ENCODE measurements around the gene ZBTB16. TPM values are rescaled to one million over a fixed set of nuclear protein-coding genes. Genes with fewer than 3 reads are reported as not detected.

ZBTB16 gene
- total and polyA plus RNA-seq, 8 donors: 3.4 to 55.6 (median 9.5) TPM

GRCh38 chr11:114080219-114080618 lies 20.7 kb downstream of the ZBTB16 start:
- Histone ChIP-seq H3K27ac (peak overlapping the region; percentile 68 to 79), H3K27me3 (no peaks in the 10 kb centered on the region), H3K9me3 (no peaks in the 10 kb centered on the region), H3K36me3 (peaks cover 0 to 16% of the 10 kb centered on the region in 2 donors), H3K4me1 (peaks cover 69 to 99% of the 10 kb centered on the region in 2 donors), H3K4me3 (no peak overlapping the region)
- intact Hi-C loops (cut with DNase I): no loop called here
- no peak for DNase-seq
- TF ChIP-seq CTCF (IDR thresholded peaks at IDR 0.05): no peak
- ATAC-seq: peak; percentile 69

- intact Hi-C loops (cut with DNase I): no loop called here
- ATAC-seq (peak; percentile 13), DNase-seq (no peak)
- H3K4me3 ChIP-seq: peak overlapping the region in 1 of 2 donors; percentile 0
- no peak for TF ChIP-seq CTCF (IDR thresholded peaks at IDR 0.05)
- no peaks in the 10 kb centered on the region for H3K9me3 ChIP-seq
- peak overlapping the region in 1 of 2 donors; percentile 79 for H3K27ac ChIP-seq
- H3K4me1 ChIP-seq: peaks cover 73 to 99% of the 10 kb centered on the region in 2 donors
- peaks cover 0 to 16% of the 10 kb centered on the region in 2 donors for H3K36me3 ChIP-seq
- H3K27me3 ChIP-seq: no peaks in the 10 kb centered on the region
These were observed 21.3 kb downstream of the ZBTB16 start for GRCh38 chr11:114080769-114081168.

GRCh38 chr11:114081641-114082414 lies 22.3 kb downstream of the ZBTB16 start:
- peak; percentile 5 for ATAC-seq

GRCh38 chr11:114082415-114082748 lies 22.9 kb downstream of the ZBTB16 start:
- DNase-seq (no peak), ATAC-seq (no peak)
- Histone ChIP-seq H3K36me3 (peaks cover 0 to 8% of the 10 kb centered on the region in 2 donors), H3K9me3 (no peaks in the 10 kb centered on the region), H3K4me3 (no peak overlapping the region), H3K27ac (peak overlapping the region in 1 of 2 donors; percentile 41), H3K27me3 (no peaks in the 10 kb centered on the region), H3K4me1 (peaks cover 65 to 99% of the 10 kb centered on the region in 2 donors)
- intact Hi-C loops (cut with DNase I): no loop called here
- no peak for TF ChIP-seq CTCF (IDR thresholded peaks at IDR 0.05)

More at GRCh38 chr11:114081641-114082414, 22.3 kb downstream of the ZBTB16 start:
- intact Hi-C loops (cut with DNase I): no loop called here
- no peak for DNase-seq
- Histone ChIP-seq H3K27ac (peak overlapping the region; percentile 41 to 79), H3K27me3 (no peaks in the 10 kb centered on the region), H3K9me3 (no peaks in the 10 kb centered on the region), H3K36me3 (peaks cover 0 to 11% of the 10 kb centered on the region in 2 donors), H3K4me3 (no peak overlapping the region), H3K4me1 (peaks cover 70 to 99% of the 10 kb centered on the region in 2 donors)
- no peak for TF ChIP-seq CTCF (IDR thresholded peaks at IDR 0.05)

GRCh38 chr11:114082767-114083181 lies 23.3 kb downstream of the ZBTB16 start:
- Histone ChIP-seq H3K4me1 (peaks cover 61 to 99% of the 10 kb centered on the region in 2 donors), H3K27ac (peak overlapping the region in 1 of 2 donors; percentile 41), H3K27me3 (no peaks in the 10 kb centered on the region), H3K36me3 (peaks cover 0 to 12% of the 10 kb centered on the region in 2 donors), H3K4me3 (no peak overlapping the region), H3K9me3 (no peaks in the 10 kb centered on the region)
- DNase-seq: peak in 1 of 4 donors; percentile 83
- TF ChIP-seq CTCF (IDR thresholded peaks at IDR 0.05): no peak
- ATAC-seq: no peak
- intact Hi-C loops (cut with DNase I): no loop called here

Data from left lung (tissue), 10 donors.